DLD1 (cell line): ENCODE measurements around the gene CTNNA1.
"Not testable (repeated sequence)": the region's sequence is repeated elsewhere in the genome, so short reads cannot be mapped to it uniquely, and the experiment has no call there.

Experiments used
- in situ Hi-C: cut with HindIII; loops from 2 replicates; pipeline ENCODE4 v1.10.0; 2017; ENCODE audit warnings: low sequenced_read_pairs

The CTNNA1 gene

GRCh38 chr5:138724470-138725146, 28.6 kb upstream of the CTNNA1 start:
- in situ Hi-C loops, result no loop called here

- in situ Hi-C loops, result no loop called here
These were observed 27.9 kb upstream of the CTNNA1 start for GRCh38 chr5:138725153-138725817.

DNA sequence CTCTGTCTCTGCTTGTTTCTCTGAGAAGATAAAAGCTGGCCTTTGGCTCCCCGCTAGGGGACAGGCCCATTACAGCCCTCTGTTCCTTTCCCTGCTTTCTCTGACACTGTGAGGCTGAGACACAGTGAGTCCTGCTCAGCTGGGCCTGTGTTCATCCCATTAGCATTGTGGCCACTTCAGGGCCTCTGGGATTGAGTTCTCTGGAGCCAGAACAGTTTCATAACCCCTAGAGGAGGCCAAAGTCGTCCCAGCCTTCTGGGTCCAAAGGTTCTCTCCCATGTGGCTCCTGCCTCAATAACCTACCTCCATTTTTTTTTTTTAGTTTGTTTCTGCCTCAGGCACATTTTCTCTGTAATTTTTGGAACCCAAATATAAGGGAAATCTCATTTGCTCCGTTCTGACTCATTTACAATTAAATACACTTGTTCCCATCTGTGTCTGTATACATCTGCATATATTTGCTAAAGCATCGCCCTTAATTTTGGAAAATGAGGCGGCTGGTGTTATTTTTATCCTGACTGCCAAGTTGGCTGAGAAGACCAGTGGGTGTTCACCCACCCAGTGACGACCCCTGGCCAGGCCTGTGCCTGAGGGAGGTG, 27.3 kb upstream of the CTNNA1 start:
- in situ Hi-C loops, result no loop called here

DNA sequence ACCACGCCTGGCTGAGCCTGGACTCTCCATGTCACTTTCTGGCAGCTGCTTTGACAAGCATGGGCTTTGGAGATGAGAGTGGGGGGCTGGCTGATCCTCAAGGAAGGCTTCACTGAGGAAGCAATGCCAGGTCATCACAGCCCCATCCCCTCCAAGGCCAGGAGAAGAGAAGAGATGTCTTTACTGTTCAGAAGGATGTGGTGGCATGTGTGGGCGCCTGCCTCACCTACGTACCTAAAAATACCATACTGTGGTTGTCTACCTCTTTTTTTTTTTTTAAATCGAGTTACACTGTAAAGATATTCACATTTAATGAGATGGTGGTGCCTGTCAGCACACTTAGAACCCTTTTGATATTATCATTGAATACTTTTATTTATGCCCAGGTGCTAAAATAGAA, 26.4 kb upstream of the CTNNA1 start:
- in situ Hi-C loops, result no loop called here

DNA sequence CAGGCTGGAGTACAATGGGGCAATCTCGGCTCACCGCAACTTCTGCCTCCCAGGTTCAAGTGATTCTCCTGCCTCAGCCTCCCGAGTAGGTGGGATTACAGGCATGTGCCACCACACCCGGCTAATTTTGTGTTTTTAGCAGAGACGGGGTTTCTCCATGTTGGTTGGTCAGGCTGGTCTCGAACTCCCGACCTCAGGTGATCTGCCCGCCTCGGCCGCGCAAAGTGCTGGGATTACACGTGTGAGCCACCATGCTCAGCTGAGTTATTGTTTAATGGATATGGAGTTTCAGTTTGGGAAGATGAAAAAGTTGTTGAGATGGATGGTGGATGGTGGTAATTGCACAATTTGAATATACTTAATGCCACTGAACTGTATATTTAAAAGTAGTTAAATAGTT, 22.7 kb upstream of the CTNNA1 start:
- in situ Hi-C loops, result not testable (repeated sequence)

- in situ Hi-C loops, result no loop called here
These were observed 20.8 kb upstream of the CTNNA1 start for GRCh38 chr5:138732466-138732865.

- in situ Hi-C loops, result no loop called here
These were observed 20.3 kb upstream of the CTNNA1 start for GRCh38 chr5:138732933-138733332.

GRCh38 chr5:138733509-138733908, 19.7 kb upstream of the CTNNA1 start:
- in situ Hi-C loops, result no loop called here

- in situ Hi-C loops, result no loop called here
These were observed 16.9 kb upstream of the CTNNA1 start for GRCh38 chr5:138736293-138736692.

DNA sequence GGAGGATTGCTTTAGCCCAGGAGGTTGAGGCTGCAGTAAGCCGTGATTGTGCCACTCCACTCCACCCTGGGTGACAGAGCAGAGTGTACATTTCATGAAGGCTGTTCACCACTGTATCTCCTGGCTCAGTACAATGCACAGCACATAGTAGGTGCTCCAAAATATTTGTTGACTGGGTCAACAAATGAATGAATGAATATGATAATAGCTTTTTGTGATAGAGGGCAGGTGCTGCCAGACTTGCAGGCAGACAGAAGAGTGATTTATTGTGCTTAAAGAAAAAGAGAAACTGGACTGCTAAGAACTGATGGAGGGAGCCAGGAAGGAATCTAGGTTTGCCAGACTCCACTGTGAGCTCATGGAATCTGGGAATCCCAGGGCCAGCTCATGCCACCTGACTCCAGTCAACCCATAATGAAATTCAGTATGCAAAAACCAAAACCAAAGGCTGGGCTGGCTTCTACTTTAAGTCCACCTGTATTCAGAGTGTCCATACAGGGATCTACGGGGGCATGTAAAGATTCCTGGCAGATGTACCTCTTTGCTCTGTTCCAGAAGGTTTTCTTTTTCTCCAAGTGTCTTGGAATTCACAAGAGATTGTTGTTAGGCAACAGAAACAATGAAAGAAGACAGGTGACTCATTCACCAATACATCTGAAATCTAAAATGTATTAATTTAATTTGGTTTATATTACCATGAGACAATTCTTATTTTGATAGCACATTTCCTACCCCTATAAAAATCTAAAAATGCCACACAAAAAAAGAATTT, 15.5 kb upstream of the CTNNA1 start:
- in situ Hi-C loops, result no loop called here

- in situ Hi-C loops, result no loop called here
These were observed 14.8 kb upstream of the CTNNA1 start for GRCh38 chr5:138738399-138738798.

- in situ Hi-C loops, result no loop called here
These were observed 13.3 kb upstream of the CTNNA1 start for GRCh38 chr5:138739938-138740337.

- in situ Hi-C loops, result no loop called here
These were observed 9.7 kb upstream of the CTNNA1 start for GRCh38 chr5:138743484-138743883.

DNA sequence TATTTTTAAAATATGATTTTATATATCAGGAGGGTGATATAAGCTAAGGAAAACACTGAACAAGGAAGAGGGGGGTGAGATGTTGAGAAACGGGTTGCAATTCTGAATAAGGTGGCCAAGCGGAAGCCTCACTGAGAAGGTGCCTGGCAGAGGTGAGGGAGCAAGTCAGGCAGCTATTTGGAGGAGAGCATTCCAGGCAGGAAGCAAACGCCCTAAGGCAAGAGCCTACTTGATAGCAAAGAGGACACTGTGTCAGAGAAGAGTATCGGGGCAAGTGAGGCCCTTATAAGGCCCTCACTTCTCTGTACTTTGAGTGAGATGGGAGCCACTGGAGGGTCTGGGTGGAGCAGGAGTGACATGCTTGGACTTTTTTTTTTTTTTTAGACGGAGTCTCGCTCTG, 8.0 kb upstream of the CTNNA1 start:
- in situ Hi-C loops, result no loop called here

DNA sequence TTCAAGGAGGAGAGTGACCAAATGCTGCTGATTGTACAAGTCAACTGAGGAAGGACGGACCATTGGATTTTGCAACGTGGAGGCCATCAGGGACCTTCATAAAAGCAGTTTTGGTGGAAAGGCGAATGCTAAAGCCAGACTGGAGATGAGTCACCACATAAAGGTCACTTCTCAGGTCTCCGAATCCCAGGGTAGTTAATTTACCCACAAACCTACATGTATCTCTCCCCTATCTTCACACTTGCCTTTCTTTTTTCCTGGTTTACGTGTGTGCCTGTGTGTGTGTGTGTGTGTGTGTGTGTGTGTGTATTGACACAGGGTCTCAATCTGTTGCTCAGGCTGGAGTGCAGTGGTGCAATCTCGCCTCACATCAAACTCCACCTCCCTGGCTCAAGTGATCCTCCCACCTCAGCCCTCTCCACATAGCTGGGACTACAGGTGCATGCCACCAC, 4.6 kb upstream of the CTNNA1 start:
- in situ Hi-C loops, result no loop called here

DNA sequence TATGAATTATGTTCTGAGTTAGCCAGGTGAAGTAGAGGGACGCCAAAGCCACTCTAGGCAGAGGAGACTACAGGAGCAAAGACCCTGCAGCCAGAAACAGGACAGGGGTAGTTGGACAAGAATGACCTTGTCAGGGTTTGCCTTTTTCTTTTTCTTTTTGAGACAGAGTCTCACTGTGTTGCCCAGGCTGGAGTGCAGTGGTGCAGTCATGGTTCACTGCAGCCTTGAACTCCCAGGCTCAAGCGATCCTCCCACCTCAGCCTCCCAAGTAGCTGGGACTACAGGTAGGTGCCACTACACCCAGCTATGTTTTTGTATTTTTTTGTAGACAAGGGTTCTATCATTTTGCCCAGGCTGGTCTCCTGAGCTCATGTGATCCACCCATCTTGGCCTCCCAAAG, 1.9 kb upstream of the CTNNA1 start:
- in situ Hi-C loops, result not testable (repeated sequence)

GRCh38 chr5:138752341-138752950, 779 bp upstream of the CTNNA1 start:
- in situ Hi-C loops, result no loop called here

- in situ Hi-C loops, result no loop called here
These were observed 821 bp downstream of the CTNNA1 start for GRCh38 chr5:138753794-138754698.

DNA sequence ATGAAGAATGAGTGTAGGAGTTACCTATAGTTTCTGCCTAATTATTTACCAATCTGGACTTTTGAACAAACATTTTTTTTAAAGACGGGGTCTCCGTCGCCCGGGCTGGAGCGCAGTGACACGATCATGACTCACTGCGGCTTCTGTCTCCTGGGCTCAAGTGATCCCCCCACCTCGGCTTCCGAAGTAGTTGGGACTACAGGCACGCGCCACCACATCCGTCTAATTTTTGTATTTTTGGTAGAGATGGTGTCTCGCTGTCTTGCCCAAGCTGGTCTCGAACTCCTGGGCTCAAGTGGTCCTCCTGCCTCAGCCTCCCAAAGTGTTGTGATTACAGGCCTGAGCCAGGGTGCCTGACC, 1.5 kb downstream of the CTNNA1 start:
- in situ Hi-C loops, result no loop called here

DNA sequence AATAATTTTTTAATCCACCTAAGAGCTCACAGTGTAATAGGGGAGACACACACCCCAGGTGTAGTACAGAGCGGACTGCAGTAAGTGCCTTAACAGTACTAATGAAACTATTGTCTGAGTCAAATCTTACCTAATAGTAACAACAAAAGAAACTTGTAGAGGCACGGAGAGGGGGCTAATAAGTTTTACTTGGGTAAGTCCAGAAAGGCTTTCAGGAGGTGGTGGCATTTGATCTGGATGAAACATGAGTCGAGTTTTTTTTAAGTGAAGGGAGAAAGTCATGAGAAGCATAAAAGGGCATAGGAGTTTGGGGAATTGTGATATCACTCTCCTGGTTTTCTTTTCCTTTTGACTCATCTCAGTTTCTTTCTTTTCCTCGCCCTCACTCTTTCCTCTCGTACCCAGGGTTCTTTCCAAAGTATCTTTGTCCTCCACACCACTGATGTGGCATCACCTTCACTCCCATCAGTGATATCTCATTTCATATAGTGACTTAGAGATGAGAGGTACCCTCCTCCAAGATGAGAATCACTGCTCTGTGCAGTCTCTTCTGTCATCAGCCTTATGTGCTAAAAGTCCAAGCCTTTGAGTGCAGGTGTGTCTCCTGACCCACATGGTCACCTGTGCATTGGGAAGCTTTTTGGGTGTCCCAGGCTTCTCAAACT, 2.0 kb downstream of the CTNNA1 start:
- in situ Hi-C loops, result no loop called here
